ENCODE measurements around the gene GRB10. TPM values are rescaled to one million over a fixed set of nuclear protein-coding genes. Genes with fewer than 3 reads are reported as not detected.
A peak's percentile ranks its signal among the peaks of the same experiment; 100 is the strongest.

The GRB10 gene
- total RNA-seq, 1 donor from 2014 or later = 93.0 TPM

GRCh38 chr7:50556247-50556991 is 226.3 kb downstream of the GRB10 start:
- Mint-ChIP-seq H3K27ac (ENCODE audit: unreplicated experiment) (no peak overlapping the region), H3K36me3 (ENCODE audit: low read depth) (no peaks in the 10 kb centered on the region), H3K4me1 (peaks cover 48% of the 10 kb centered on the region), H3K27me3 (ENCODE audit: low read depth) (peaks cover 2% of the 10 kb centered on the region), H3K9me3 (no peaks in the 10 kb centered on the region), H3K4me3 (no peak overlapping the region)
- DNase-seq (ENCODE audit: low read depth, low spot score) = no peak
- TF ChIP-seq, protein P1, sequence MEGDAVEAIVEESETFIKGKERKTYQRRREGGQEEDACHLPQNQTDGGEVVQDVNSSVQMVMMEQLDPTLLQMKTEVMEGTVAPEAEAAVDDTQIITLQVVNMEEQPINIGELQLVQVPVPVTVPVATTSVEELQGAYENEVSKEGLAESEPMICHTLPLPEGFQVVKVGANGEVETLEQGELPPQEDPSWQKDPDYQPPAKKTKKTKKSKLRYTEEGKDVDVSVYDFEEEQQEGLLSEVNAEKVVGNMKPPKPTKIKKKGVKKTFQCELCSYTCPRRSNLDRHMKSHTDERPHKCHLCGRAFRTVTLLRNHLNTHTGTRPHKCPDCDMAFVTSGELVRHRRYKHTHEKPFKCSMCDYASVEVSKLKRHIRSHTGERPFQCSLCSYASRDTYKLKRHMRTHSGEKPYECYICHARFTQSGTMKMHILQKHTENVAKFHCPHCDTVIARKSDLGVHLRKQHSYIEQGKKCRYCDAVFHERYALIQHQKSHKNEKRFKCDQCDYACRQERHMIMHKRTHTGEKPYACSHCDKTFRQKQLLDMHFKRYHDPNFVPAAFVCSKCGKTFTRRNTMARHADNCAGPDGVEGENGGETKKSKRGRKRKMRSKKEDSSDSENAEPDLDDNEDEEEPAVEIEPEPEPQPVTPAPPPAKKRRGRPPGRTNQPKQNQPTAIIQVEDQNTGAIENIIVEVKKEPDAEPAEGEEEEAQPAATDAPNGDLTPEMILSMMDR (conservative IDR thresholded peaks at IDR 0.05) = no peak

DNA sequence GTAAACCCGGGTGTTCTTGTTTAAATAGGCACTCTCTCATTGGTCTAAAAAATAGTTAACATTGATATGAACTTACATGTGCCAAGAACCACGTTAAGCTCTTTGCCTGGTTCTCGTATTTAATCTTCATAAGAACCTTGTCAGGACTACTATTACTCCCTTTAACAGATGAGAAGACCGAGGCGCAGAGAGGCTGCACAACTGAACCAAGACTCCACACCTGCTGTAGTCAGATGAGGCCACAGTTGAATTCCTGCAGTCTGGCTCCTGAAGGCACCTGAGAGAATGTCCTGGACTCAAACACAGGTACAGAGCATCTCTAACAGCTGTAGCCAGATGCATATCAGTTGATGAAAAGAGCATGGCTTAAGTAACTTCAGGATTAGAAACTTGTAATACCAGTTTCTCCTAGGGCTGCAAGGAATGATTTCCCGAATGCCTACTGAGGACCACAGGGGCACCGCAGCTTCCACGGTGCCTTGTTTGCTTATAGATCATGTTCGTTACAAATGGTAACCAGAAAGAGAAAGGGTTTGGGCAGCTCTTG is 227.0 kb downstream of the GRB10 start:
- Mint-ChIP-seq H3K27me3 (ENCODE audit: low read depth) (peaks cover 2% of the 10 kb centered on the region), H3K9me3 (no peaks in the 10 kb centered on the region), H3K36me3 (ENCODE audit: low read depth) (no peaks in the 10 kb centered on the region), H3K27ac (ENCODE audit: unreplicated experiment) (no peak overlapping the region), H3K4me1 (peaks cover 43% of the 10 kb centered on the region), H3K4me3 (no peak overlapping the region)
- no peak for DNase-seq (ENCODE audit: low read depth, low spot score)
- TF ChIP-seq, protein P1 (conservative IDR thresholded peaks at IDR 0.05) = no peak

- peaks cover 39% of the 10 kb centered on the region for H3K4me1 Mint-ChIP-seq
- DNase-seq (ENCODE audit: low read depth, low spot score) = no peak
- no peaks in the 10 kb centered on the region for H3K36me3 Mint-ChIP-seq (ENCODE audit: low read depth)
- H3K9me3 Mint-ChIP-seq = no peaks in the 10 kb centered on the region
- H3K4me3 Mint-ChIP-seq = no peak overlapping the region
- H3K27ac Mint-ChIP-seq (ENCODE audit: unreplicated experiment) = no peak overlapping the region
- peaks cover 2% of the 10 kb centered on the region for H3K27me3 Mint-ChIP-seq (ENCODE audit: low read depth)
- TF ChIP-seq, protein P1 (conservative IDR thresholded peaks at IDR 0.05) = no peak
Observed at GRCh38 chr7:50554431-50555322, 228.0 kb downstream of the GRB10 start.

- Mint-ChIP-seq H3K4me1 (peaks cover 37% of the 10 kb centered on the region), H3K36me3 (ENCODE audit: low read depth) (no peaks in the 10 kb centered on the region), H3K27ac (ENCODE audit: unreplicated experiment) (no peak overlapping the region), H3K4me3 (no peak overlapping the region), H3K9me3 (no peaks in the 10 kb centered on the region), H3K27me3 (ENCODE audit: low read depth) (peaks cover 2% of the 10 kb centered on the region)
- DNase-seq (ENCODE audit: low read depth, low spot score) = no peak
- TF ChIP-seq, protein P1 (conservative IDR thresholded peaks at IDR 0.05) = no peak
Observed at GRCh38 chr7:50553973-50554372, 228.7 kb downstream of the GRB10 start.

- peaks cover 32% of the 10 kb centered on the region for H3K4me1 Mint-ChIP-seq
- no peak overlapping the region for H3K27ac Mint-ChIP-seq (ENCODE audit: unreplicated experiment)
- peak; percentile 49 for DNase-seq (ENCODE audit: low read depth, low spot score)
- no peak overlapping the region for H3K4me3 Mint-ChIP-seq
- H3K9me3 Mint-ChIP-seq = no peaks in the 10 kb centered on the region
- TF ChIP-seq, protein P1 (conservative IDR thresholded peaks at IDR 0.05) = no peak
- no peaks in the 10 kb centered on the region for H3K36me3 Mint-ChIP-seq (ENCODE audit: low read depth)
- H3K27me3 Mint-ChIP-seq (ENCODE audit: low read depth) = peaks cover under 1% of the 10 kb centered on the region
Observed at GRCh38 chr7:50552921-50553320, 229.8 kb downstream of the GRB10 start.

All from neural crest cell (in vitro differentiated cells).